HepG2 (cell line): ENCODE measurements around the gene KAZALD1. TPM values are rescaled to one million over a fixed set of nuclear protein-coding genes. Genes with fewer than 3 reads are reported as not detected.

Experiments used
- HNF4G ChIP-seq, 2 experiments: sonication (generic) in 1 of 2; formaldehyde crosslinking in 1 of 2; IDR thresholded peaks; 2 replicates each; pipeline versions ENCODE4 v1.4.0 to v1.6.1; 2011 to 2020; ENCODE audit warnings: borderline replicate concordance in 2 of 2, low read depth in 2 of 2, mild to moderate bottlenecking in 2 of 2, low read length in 1 of 2, missing genetic modification reagents in 1 of 2, moderate library complexity in 1 of 2
- MTA1 ChIP-seq: sonication (generic); formaldehyde crosslinking; IDR thresholded peaks from 2 replicates; pipeline ENCODE4 v1.4.0; 2020; ENCODE audit warnings: missing genetic modification reagents, mild to moderate bottlenecking, borderline replicate concordance
- NFKBIZ ChIP-seq: IDR thresholded peaks from 2 replicates; pipeline ENCODE4 v1.6.1; 2018; ENCODE audit warnings: missing genetic modification reagents, missing compliant biosample characterization
- PPARG ChIP-seq: conservative IDR thresholded peaks from 2 replicates; pipeline ENCODE4 v1.6.1; 2016; ENCODE audit warnings: missing biosample characterization, missing genetic modification reagents
- SP1 ChIP-seq, 2 experiments: fragments of 450-650 bp in 1 of 2; sonication (generic) in 1 of 2; formaldehyde crosslinking in 1 of 2; IDR thresholded peaks; 2 replicates each; pipeline versions ENCODE4 v1.4.0 to v1.6.1; 2016 to 2020; ENCODE audit warnings: missing genetic modification reagents in 1 of 2
- TCF12 ChIP-seq, 2 experiments: fragments of 450-650 bp in 1 of 2; sonication (generic) in 1 of 2; formaldehyde crosslinking in 1 of 2; IDR thresholded peaks; 2 replicates each; pipeline versions ENCODE4 v1.6.1 to v1.8.0; 2017 to 2022; ENCODE audit warnings: antibody characterized with exemption in 1 of 2, mild to moderate bottlenecking in 1 of 2, missing genetic modification reagents in 1 of 2, moderate library complexity in 1 of 2
- TP53 ChIP-seq: sonication (generic); formaldehyde crosslinking; conservative IDR thresholded peaks from 2 replicates; pipeline ENCODE4 v1.4.0; 2020; ENCODE audit warnings: missing genetic modification reagents
- ZFP90 ChIP-seq: sonication (generic); formaldehyde crosslinking; IDR thresholded peaks from 2 replicates; pipeline ENCODE4 v1.8.0; 2022; ENCODE audit warnings: missing genetic modification reagents, mild to moderate bottlenecking, inconsistent platforms, borderline replicate concordance
- ZNF180 ChIP-seq: sonication (generic); formaldehyde crosslinking; IDR thresholded peaks from 2 replicates; pipeline ENCODE4 v1.4.0; 2020; ENCODE audit warnings: low read depth, missing genetic modification reagents, borderline replicate concordance
- ZNF232 ChIP-seq: sonication (generic); formaldehyde crosslinking; IDR thresholded peaks from 2 replicates; pipeline ENCODE4 v1.4.0; 2020; ENCODE audit warnings: missing genetic modification reagents, borderline replicate concordance
- ZNF331 ChIP-seq: sonication (generic); formaldehyde crosslinking; IDR thresholded peaks from 2 replicates; pipeline ENCODE4 v1.4.0; 2020; ENCODE audit warnings: missing genetic modification reagents
- ZNF335 ChIP-seq: sonication (generic); formaldehyde crosslinking; IDR thresholded peaks from 2 replicates; pipeline ENCODE4 v1.4.0; 2020; ENCODE audit warnings: missing genetic modification reagents
- ZNF354B ChIP-seq: sonication (generic); formaldehyde crosslinking; IDR thresholded peaks from 2 replicates; pipeline ENCODE4 v1.8.0; 2022; ENCODE audit warnings: mild to moderate bottlenecking, missing genetic modification reagents
- ZNF577 ChIP-seq: sonication (generic); formaldehyde crosslinking; IDR thresholded peaks from 2 replicates; pipeline ENCODE4 v1.4.0; 2020; ENCODE audit warnings: mild to moderate bottlenecking, low read depth, missing genetic modification reagents, borderline replicate concordance
- ZSCAN21 ChIP-seq: sonication (generic); formaldehyde crosslinking; IDR thresholded peaks from 2 replicates; pipeline ENCODE4 v1.8.0; 2022; ENCODE audit warnings: mild to moderate bottlenecking, missing genetic modification reagents, moderate library complexity, borderline replicate concordance
- polyA plus RNA-seq, 8 experiments: library from polyadenylated mRNA; depleted of rRNA in 3 of 8; stranded (reverse) in 7 of 8; unstranded in 1 of 8; fragments of >200 nt; fragmentation: Illumina TruSeq in 4 of 8; extraction: Trizol in 4 of 8; gene quantifications; 2 replicates each; pipeline versions ENCODE4 v1.2.1 to v1.2.3, GENCODE V29; 2011 to 2016; ENCODE audit warnings: low read depth in 4 of 8, missing spikeins in 1 of 8, mixed read lengths in 1 of 8; ENCODE audit not compliant: insufficient read depth in 1 of 8
- total RNA-seq, 5 experiments: library from RNA; depleted of rRNA; stranded (reverse); fragments of >200 nt; fragmentation: Illumina TruSeq; extraction: Trizol; gene quantifications; 2 replicates each; pipeline ENCODE4 v1.2.3, GENCODE V29; 2016; ENCODE audit warnings: low read depth in 1 of 5
- TF ChIP-seq, protein P1 (sequence below): sonication (generic); formaldehyde crosslinking; IDR thresholded peaks from 2 replicates; pipeline ENCODE4 v1.4.0; 2020; ENCODE audit warnings: missing genetic modification reagents, low read depth, mild to moderate bottlenecking, borderline replicate concordance
- TF ChIP-seq, protein P2 (sequence below): sonication (generic); formaldehyde crosslinking; IDR thresholded peaks from 2 replicates; pipeline ENCODE4 v1.4.0; 2020; ENCODE audit warnings: missing genetic modification reagents
- TF ChIP-seq, protein P3 (sequence below): conservative IDR thresholded peaks from 2 replicates; pipeline ENCODE4 v1.6.1; 2018; ENCODE audit warnings: missing genetic modification reagents
- TF ChIP-seq, protein P4 (sequence below): sonication (generic); formaldehyde crosslinking; IDR thresholded peaks from 2 replicates; pipeline ENCODE4 v1.8.1; 2023; ENCODE audit warnings: mild to moderate bottlenecking, inconsistent platforms, moderate library complexity, missing genetic modification reagents, borderline replicate concordance

The KAZALD1 gene
- total and polyA plus RNA-seq, 2 of the 13 experiments (the other 11 are each of a cell fraction or from before 2014, with no cell fraction given) = 16.7 to 27.7 TPM

DNA sequence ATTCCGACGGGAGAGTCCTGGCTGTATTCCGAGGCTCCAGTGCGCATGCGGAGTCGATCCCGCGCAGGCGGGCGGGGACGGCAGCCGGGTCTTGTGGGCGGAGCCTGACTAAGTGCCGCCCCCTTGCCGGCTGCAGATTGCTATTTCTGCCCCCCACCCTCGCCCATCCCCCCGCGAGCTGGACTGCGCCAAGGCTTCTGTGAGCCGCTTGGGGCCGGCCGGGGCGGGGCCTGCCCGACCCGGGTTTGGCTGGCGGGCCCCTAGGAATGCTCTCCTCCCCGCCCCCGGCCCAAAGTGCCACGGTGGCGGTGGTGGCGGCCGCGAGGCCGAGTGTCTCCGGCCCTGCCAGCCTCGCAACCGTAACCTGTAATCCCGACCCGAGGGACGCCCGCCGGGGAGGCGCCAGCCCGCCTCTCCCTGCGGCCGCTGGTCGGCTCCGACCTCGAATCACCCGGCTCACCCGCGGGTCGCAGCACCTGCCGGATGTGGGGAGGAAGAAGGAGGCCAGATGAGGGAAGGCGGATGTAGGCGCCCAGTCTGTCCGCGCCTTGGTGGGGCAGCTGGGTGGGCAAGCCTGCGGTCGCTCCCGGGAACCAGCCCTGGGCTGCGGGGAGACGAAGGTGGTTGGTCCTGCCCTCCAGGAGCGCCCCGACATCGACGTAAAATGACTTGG lies 702 bp upstream of the KAZALD1 start (continued):
- TF ChIP-seq ZFP90 (CRISPR knock-in tag) = no peak; the same call in 1 of the 2 replicates
- TF ChIP-seq ZNF180 (CRISPR knock-in tag) = no peak
- TF ChIP-seq NFKBIZ (CRISPR knock-in tag) = peak; percentile 71; the same call in 1 of the 2 replicates
- TF ChIP-seq, protein P1, sequence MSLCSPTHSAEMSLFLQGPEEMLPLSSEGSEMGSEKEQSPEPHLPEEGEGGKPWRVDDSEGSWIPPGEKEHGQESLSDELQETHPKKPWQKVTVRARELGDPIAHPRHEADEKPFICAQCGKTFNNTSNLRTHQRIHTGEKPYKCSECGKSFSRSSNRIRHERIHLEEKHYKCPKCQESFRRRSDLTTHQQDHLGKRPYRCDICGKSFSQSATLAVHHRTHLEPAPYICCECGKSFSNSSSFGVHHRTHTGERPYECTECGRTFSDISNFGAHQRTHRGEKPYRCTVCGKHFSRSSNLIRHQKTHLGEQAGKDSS (CRISPR knock-in tag) = peak; percentile 41; the same call in 1 of the 2 replicates
- no peak for TF ChIP-seq ZNF354B (CRISPR knock-in tag)
- TF ChIP-seq ZNF335 (CRISPR knock-in tag) = no peak
- TF ChIP-seq MTA1 (CRISPR knock-in tag) = peak; percentile 66; the same call in 1 of the 2 replicates
- TF ChIP-seq ZNF331 (CRISPR knock-in tag) = peak; percentile 68; the same call in 1 of the 2 replicates
- peak; percentile 24; the same call in 1 of the 2 replicates for TF ChIP-seq HNF4G (IDR thresholded peaks at IDR 0.05; ENCODE audit: borderline replicate concordance, low read depth, low read length)
- 0 out of 2 replicates have a peak, but pooled peaks have one; percentile 21 for TF ChIP-seq HNF4G (CRISPR knock-in tag; IDR thresholded peaks at IDR 0.05; ENCODE audit: borderline replicate concordance, low read depth)
- no peak for TF ChIP-seq SP1 (IDR thresholded peaks at IDR 0.05)
- peak; percentile 86 for TF ChIP-seq SP1 (CRISPR knock-in tag; IDR thresholded peaks at IDR 0.05)
- TF ChIP-seq ZNF232 = no peak
- peak; percentile 83; the same call in 1 of the 2 replicates for TF ChIP-seq ZSCAN21 (CRISPR knock-in tag)
- TF ChIP-seq, protein P2, sequence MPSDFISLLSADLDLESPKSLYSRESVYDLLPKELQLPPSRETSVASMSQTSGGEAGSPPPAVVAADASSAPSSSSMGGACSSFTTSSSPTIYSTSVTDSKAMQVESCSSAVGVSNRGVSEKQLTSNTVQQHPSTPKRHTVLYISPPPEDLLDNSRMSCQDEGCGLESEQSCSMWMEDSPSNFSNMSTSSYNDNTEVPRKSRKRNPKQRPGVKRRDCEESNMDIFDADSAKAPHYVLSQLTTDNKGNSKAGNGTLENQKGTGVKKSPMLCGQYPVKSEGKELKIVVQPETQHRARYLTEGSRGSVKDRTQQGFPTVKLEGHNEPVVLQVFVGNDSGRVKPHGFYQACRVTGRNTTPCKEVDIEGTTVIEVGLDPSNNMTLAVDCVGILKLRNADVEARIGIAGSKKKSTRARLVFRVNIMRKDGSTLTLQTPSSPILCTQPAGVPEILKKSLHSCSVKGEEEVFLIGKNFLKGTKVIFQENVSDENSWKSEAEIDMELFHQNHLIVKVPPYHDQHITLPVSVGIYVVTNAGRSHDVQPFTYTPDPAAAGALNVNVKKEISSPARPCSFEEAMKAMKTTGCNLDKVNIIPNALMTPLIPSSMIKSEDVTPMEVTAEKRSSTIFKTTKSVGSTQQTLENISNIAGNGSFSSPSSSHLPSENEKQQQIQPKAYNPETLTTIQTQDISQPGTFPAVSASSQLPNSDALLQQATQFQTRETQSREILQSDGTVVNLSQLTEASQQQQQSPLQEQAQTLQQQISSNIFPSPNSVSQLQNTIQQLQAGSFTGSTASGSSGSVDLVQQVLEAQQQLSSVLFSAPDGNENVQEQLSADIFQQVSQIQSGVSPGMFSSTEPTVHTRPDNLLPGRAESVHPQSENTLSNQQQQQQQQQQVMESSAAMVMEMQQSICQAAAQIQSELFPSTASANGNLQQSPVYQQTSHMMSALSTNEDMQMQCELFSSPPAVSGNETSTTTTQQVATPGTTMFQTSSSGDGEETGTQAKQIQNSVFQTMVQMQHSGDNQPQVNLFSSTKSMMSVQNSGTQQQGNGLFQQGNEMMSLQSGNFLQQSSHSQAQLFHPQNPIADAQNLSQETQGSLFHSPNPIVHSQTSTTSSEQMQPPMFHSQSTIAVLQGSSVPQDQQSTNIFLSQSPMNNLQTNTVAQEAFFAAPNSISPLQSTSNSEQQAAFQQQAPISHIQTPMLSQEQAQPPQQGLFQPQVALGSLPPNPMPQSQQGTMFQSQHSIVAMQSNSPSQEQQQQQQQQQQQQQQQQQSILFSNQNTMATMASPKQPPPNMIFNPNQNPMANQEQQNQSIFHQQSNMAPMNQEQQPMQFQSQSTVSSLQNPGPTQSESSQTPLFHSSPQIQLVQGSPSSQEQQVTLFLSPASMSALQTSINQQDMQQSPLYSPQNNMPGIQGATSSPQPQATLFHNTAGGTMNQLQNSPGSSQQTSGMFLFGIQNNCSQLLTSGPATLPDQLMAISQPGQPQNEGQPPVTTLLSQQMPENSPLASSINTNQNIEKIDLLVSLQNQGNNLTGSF (CRISPR knock-in tag) = 0 out of 2 replicates have a peak, but pooled peaks have one; percentile 18
- TF ChIP-seq, protein P3, sequence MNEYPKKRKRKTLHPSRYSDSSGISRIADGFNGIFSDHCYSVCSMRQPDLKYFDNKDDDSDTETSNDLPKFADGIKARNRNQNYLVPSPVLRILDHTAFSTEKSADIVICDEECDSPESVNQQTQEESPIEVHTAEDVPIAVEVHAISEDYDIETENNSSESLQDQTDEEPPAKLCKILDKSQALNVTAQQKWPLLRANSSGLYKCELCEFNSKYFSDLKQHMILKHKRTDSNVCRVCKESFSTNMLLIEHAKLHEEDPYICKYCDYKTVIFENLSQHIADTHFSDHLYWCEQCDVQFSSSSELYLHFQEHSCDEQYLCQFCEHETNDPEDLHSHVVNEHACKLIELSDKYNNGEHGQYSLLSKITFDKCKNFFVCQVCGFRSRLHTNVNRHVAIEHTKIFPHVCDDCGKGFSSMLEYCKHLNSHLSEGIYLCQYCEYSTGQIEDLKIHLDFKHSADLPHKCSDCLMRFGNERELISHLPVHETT (CRISPR knock-in tag) = 0 out of 2 replicates have a peak, but pooled peaks have one; percentile 26
- TF ChIP-seq, protein P4, sequence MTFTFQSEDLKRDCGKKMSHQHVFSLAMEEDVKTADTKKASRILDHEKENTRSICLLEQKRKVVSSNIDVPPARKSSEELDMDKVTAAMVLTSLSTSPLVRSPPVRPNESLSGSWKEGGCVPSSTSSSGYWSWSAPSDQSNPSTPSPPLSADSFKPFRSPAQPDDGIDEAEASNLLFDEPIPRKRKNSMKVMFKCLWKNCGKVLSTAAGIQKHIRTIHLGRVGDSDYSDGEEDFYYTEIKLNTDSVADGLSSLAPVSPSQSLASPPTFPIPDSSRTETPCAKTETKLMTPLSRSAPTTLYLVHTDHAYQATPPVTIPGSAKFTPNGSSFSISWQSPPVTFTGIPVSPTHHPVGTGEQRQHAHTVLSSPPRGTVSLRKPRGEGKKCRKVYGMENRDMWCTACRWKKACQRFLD = no peak
- no peak for TF ChIP-seq ZNF577
- no peak for TF ChIP-seq TP53 (CRISPR knock-in tag)
- no peak for TF ChIP-seq PPARG
- no peak for TF ChIP-seq TCF12 (IDR thresholded peaks at IDR 0.05)
- TF ChIP-seq TCF12 (CRISPR knock-in tag; IDR thresholded peaks at IDR 0.05) = peak; percentile 92; the same call in 1 of the 2 replicates
